ENCODE measurements around the gene COPA. TPM values are rescaled to one million over a fixed set of nuclear protein-coding genes. Genes with fewer than 3 reads are reported as not detected.

Gene COPA
- total RNA-seq, 6 donors from 2014 or later = 99.4 to 165 (median 141) TPM

DNA sequence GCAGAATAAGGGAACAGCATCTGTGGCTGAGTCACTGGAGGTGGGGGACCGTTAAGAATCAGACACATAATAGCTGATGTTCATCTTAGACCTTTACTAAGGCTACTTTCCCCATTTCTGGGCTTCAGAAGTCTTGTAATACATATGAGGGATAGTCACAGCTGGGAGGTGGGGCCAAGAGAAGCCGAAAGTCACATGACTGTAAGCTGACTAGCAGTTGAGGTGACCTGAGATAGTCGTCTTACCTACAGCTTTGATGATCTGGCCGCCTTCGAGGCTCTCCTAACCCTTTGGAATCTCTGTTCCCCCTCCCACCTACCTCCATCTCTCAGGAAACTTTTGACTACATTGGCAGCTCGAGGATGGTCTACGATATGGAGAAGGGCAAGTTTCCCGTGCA, 9.5 kb upstream of the COPA start:
- peaks cover 64 to 100% (median 90%) of the 10 kb centered on the region in 4 donors for H3K36me3 ChIP-seq
- no peak for ATAC-seq (ENCODE audit: low FRiP score in 2 of 2)
- 94 to 95% methylated on average over 8 of the region's 8 CpGs for WGBS, 2 donors
- H3K9me3 ChIP-seq = no peaks in the 10 kb centered on the region
- no peak overlapping the region for H3K4me3 ChIP-seq
- DNase-seq = no peak
- H3K27me3 ChIP-seq = no peaks in the 10 kb centered on the region
- TF ChIP-seq POLR2A (IDR thresholded peaks at IDR 0.05) = no peak
- TF ChIP-seq POLR2AphosphoS5 (IDR thresholded peaks at IDR 0.05) = no peak
- TF ChIP-seq EP300 (IDR thresholded peaks at IDR 0.05) = no peak
- TF ChIP-seq, protein P1, sequence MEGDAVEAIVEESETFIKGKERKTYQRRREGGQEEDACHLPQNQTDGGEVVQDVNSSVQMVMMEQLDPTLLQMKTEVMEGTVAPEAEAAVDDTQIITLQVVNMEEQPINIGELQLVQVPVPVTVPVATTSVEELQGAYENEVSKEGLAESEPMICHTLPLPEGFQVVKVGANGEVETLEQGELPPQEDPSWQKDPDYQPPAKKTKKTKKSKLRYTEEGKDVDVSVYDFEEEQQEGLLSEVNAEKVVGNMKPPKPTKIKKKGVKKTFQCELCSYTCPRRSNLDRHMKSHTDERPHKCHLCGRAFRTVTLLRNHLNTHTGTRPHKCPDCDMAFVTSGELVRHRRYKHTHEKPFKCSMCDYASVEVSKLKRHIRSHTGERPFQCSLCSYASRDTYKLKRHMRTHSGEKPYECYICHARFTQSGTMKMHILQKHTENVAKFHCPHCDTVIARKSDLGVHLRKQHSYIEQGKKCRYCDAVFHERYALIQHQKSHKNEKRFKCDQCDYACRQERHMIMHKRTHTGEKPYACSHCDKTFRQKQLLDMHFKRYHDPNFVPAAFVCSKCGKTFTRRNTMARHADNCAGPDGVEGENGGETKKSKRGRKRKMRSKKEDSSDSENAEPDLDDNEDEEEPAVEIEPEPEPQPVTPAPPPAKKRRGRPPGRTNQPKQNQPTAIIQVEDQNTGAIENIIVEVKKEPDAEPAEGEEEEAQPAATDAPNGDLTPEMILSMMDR (IDR thresholded peaks at IDR 0.05) = no peak
- H3K4me1 ChIP-seq = no peaks in the 10 kb centered on the region
- H3K27ac ChIP-seq = no peak overlapping the region

DNA sequence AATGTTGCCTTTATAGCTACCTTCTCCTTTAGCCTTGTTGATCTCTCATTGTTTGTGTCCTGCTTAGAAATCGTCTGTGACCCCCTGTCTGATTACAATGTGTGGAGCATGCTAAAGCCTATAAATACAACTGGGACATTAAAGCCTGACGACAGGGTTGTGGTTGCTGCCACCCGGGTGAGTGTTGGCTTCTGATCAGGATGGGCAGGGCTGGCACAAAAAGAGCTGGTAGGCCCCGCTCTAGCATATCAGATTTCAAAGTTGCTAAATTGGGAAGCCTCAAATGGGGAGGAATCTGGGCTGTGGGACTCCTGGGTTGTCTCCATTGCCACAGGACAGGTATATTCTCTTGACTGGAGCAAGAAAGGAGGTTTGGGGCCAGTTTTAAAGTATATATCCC, 8.6 kb upstream of the COPA start:
- Histone ChIP-seq H3K27ac (no peak overlapping the region), H3K36me3 (peaks cover 58 to 94% (median 82%) of the 10 kb centered on the region in 4 donors), H3K27me3 (no peaks in the 10 kb centered on the region), H3K9me3 (no peaks in the 10 kb centered on the region), H3K4me1 (peaks cover 0 to 3% (median under 1%) of the 10 kb centered on the region in 4 donors), H3K4me3 (no peak overlapping the region)
- 80 to 87% methylated on average over 4 of the region's 4 CpGs for WGBS, 2 donors
- ATAC-seq (ENCODE audit: low FRiP score in 2 of 2) = no peak
- TF ChIP-seq POLR2A (IDR thresholded peaks at IDR 0.05) (no peak), POLR2AphosphoS5 (IDR thresholded peaks at IDR 0.05) (no peak), EP300 (IDR thresholded peaks at IDR 0.05) (no peak)
- TF ChIP-seq, protein P1 (IDR thresholded peaks at IDR 0.05) = no peak
- DNase-seq = no peak

DNA sequence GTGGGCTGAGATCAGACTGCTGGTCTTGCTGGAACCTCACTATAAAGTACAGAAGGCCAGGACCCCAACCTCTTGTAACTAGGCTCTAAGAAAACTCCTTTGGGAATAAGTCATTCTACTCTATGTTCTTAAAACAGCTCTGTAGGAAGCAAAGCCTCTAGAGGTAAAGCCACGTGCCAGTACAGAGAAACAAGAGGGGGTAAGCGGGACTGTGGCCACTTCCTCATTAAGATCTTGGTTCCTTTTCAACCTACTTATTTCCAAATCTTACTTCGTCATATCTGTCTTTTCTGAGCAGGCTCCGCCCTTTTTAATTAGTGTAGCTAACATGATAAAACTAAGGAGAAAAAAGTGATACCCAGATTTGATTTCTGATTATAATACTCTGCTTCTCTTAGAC, 3.9 kb upstream of the COPA start:
- peaks cover 20 to 61% (median 37%) of the 10 kb centered on the region in 4 donors for H3K36me3 ChIP-seq
- 63 to 65% methylated on average over 4 of the region's 4 CpGs for WGBS, 2 donors
- no peak overlapping the region for H3K4me3 ChIP-seq

DNA sequence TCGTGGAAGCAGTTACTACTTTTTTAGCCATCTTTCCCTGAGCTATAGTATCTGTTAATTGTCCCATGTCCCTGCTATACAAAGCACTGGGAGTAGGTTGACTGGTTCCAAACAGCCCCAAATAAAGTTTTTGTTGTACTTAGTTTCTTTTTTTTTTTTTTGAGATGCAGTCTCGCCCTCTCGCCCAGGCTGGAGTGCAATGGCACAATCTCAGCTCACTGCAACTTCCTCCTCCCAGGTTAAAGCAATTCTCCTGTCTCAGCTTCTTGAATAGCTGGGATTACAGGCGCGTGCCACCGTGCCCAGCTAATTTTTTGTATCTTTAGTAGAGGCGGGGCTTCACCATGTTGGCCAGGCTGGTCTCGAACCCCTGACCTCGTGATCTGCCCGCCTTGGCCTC, 3.4 kb upstream of the COPA start:
- H3K4me3 ChIP-seq = no peak overlapping the region
- DNase-seq (peak in 1 of 2 donors; percentile 11), ATAC-seq (ENCODE audit: low FRiP score in 2 of 2) (no peak)
- H3K36me3 ChIP-seq = peaks cover 17 to 57% (median 32%) of the 10 kb centered on the region in 4 donors
- no peaks in the 10 kb centered on the region for H3K27me3 ChIP-seq
- TF ChIP-seq POLR2AphosphoS5 (IDR thresholded peaks at IDR 0.05) (no peak), EP300 (IDR thresholded peaks at IDR 0.05) (no peak), POLR2A (IDR thresholded peaks at IDR 0.05) (no peak)
- TF ChIP-seq, protein P1 (IDR thresholded peaks at IDR 0.05) = no peak
- 83 to 84% methylated on average over 10 of the region's 10 CpGs for WGBS, 2 donors
- H3K27ac ChIP-seq = peak overlapping the region; percentile 54 to 78 (median 68)
- peaks cover 15 to 36% (median 22%) of the 10 kb centered on the region in 4 donors for H3K4me1 ChIP-seq
- H3K9me3 ChIP-seq = no peaks in the 10 kb centered on the region

More for the DNA sequence above, 3.9 kb upstream of the COPA start:
- TF ChIP-seq POLR2AphosphoS5 (IDR thresholded peaks at IDR 0.05) (no peak), POLR2A (IDR thresholded peaks at IDR 0.05) (no peak), EP300 (IDR thresholded peaks at IDR 0.05) (no peak)
- TF ChIP-seq, protein P1 (IDR thresholded peaks at IDR 0.05) = no peak
- H3K9me3 ChIP-seq = no peaks in the 10 kb centered on the region
- no peaks in the 10 kb centered on the region for H3K27me3 ChIP-seq
- peak in 1 of 2 donors; percentile 68 for DNase-seq
- H3K4me1 ChIP-seq = peaks cover 10 to 31% (median 17%) of the 10 kb centered on the region in 4 donors
- H3K27ac ChIP-seq = peak overlapping the region; percentile 54 to 78 (median 68)
- peak in 1 of 2 donors; percentile 49 for ATAC-seq (ENCODE audit: low FRiP score in 2 of 2)

DNA sequence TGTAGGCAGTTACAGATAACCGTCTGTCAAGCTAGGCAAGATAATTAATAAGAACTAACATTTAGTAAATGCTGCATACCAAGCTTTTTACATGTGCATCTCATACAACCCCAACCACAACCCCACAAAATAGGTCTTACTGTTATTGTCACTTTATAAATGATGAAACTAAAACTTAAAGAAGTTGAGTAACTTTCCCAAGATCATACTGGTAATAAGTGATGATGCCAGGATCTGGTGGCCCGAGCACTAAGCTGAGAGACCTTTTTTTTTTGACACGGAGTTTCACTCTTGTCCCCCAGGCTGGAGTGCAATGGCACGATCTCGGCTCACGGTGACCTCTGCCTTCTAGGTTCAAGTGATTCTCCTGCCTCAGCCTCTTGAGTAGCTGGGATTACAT, 1.9 kb upstream of the COPA start:
- no peak for TF ChIP-seq POLR2A (IDR thresholded peaks at IDR 0.05)
- TF ChIP-seq EP300 (IDR thresholded peaks at IDR 0.05) = no peak
- TF ChIP-seq POLR2AphosphoS5 (IDR thresholded peaks at IDR 0.05) = no peak
- TF ChIP-seq, protein P1 (IDR thresholded peaks at IDR 0.05) = no peak
- H3K9me3 ChIP-seq = no peaks in the 10 kb centered on the region
- peaks cover 9 to 43% (median 17%) of the 10 kb centered on the region in 4 donors for H3K36me3 ChIP-seq
- ATAC-seq (ENCODE audit: low FRiP score in 2 of 2) (no peak), DNase-seq (no peak)
- WGBS, 2 donors = 93 to 96% methylated on average over 6 of the region's 6 CpGs
- H3K4me1 ChIP-seq = peaks cover 25 to 49% (median 32%) of the 10 kb centered on the region in 4 donors
- no peaks in the 10 kb centered on the region for H3K27me3 ChIP-seq
- H3K27ac ChIP-seq = no peak overlapping the region
- H3K4me3 ChIP-seq = no peak overlapping the region

All from upper lobe of left lung (tissue), 6 donors.